PFSK-1 (cell line): ENCODE measurements around the gene COL9A2.

Experiments used
- POLR2AphosphoS5 ChIP-seq: IDR thresholded peaks from 2 replicates; pipeline ENCODE4 v1.6.1; 2012; ENCODE audit warnings: low read depth, mild to moderate bottlenecking, control low read depth, low read length, moderate library complexity
- REST ChIP-seq, 2 experiments: IDR thresholded peaks; 2 replicates each; pipeline versions ENCODE4 v1.6.1 to v1.8.0; 2011 to 2012; ENCODE audit warnings: low read depth in 2 of 2, low read length in 2 of 2, control low read depth in 1 of 2, inconsistent platforms in 1 of 2, mild to moderate bottlenecking in 1 of 2, moderate library complexity in 1 of 2; ENCODE audit not compliant: insufficient read depth in 1 of 2
- SIN3A ChIP-seq: IDR thresholded peaks from 2 replicates; pipeline ENCODE4 v1.6.1; 2012; ENCODE audit warnings: mild to moderate bottlenecking, low read length, moderate library complexity, borderline replicate concordance; ENCODE audit not compliant: insufficient read depth
- TAF1 ChIP-seq: IDR thresholded peaks from 2 replicates; pipeline ENCODE4 v1.6.1; 2012; ENCODE audit warnings: low read length, control low read depth, borderline replicate concordance; ENCODE audit not compliant: insufficient read depth

GRCh38 chr1:40312238-40313205 is 4.6 kb downstream of the COL9A2 start:
- TF ChIP-seq TAF1: no peak
- no peak for TF ChIP-seq SIN3A
- TF ChIP-seq POLR2AphosphoS5: no peak
- TF ChIP-seq REST (IDR thresholded peaks at IDR 0.05; ENCODE audit: insufficient read depth in 1 of 2, low read depth in 2 of 2, low read length in 2 of 2): no peak
